PC-9 (cell line): ENCODE measurements around the gene STPG1.

ENCODE experiments used
- EZH2 ChIP-seq: fragments of 200-600 bp; sonication (generic); IDR thresholded peaks from 2 replicates; pipeline ENCODE4 v1.8.0; 2017; ENCODE audit warnings: antibody characterized with exemption, low read depth
- TF ChIP-seq, protein P1 (sequence below): fragments of 200-600 bp; sonication (generic); conservative IDR thresholded peaks from 2 replicates; pipeline ENCODE4 v1.6.1; 2017; ENCODE audit warnings: mixed run types, antibody characterized with exemption, mild to moderate bottlenecking, moderate library complexity

DNA sequence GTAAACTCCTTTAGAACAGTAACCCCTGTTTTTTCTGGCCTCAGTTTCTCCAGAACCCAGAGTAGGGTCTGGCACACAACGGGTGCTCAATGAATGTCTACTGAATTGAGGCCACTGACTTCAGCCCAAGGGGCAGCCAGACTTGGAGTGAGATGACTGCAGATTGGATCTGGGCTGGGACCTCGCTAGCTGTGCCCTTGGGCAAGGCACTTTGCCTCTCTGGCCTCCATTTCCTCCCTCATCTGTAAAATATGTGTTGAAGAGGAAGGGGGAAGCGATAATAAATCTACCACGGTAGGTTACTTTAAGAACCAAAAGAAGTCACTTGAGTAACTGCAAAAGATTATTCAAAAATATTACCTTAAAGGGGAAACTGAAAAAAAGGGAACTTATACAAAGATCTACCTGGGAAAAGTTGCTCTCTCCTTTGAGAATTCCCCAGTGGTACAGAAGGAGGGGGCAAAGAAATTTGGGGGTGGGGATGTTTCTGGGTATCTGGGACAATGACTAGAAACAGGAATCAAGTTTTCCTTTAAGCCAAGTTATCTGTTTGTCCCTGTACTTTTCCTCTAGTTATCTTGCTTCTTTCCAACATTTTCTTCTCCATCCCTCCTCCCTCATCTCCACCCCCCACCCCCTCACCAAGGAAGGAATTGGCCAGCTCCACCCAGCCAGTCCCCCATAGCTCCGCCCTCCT, 94.8 kb downstream of the STPG1 start:
- TF ChIP-seq, protein P1, sequence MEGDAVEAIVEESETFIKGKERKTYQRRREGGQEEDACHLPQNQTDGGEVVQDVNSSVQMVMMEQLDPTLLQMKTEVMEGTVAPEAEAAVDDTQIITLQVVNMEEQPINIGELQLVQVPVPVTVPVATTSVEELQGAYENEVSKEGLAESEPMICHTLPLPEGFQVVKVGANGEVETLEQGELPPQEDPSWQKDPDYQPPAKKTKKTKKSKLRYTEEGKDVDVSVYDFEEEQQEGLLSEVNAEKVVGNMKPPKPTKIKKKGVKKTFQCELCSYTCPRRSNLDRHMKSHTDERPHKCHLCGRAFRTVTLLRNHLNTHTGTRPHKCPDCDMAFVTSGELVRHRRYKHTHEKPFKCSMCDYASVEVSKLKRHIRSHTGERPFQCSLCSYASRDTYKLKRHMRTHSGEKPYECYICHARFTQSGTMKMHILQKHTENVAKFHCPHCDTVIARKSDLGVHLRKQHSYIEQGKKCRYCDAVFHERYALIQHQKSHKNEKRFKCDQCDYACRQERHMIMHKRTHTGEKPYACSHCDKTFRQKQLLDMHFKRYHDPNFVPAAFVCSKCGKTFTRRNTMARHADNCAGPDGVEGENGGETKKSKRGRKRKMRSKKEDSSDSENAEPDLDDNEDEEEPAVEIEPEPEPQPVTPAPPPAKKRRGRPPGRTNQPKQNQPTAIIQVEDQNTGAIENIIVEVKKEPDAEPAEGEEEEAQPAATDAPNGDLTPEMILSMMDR = no peak
- TF ChIP-seq EZH2 = no peak
